ENCODE data around the gene CACNA1I.

DNA sequence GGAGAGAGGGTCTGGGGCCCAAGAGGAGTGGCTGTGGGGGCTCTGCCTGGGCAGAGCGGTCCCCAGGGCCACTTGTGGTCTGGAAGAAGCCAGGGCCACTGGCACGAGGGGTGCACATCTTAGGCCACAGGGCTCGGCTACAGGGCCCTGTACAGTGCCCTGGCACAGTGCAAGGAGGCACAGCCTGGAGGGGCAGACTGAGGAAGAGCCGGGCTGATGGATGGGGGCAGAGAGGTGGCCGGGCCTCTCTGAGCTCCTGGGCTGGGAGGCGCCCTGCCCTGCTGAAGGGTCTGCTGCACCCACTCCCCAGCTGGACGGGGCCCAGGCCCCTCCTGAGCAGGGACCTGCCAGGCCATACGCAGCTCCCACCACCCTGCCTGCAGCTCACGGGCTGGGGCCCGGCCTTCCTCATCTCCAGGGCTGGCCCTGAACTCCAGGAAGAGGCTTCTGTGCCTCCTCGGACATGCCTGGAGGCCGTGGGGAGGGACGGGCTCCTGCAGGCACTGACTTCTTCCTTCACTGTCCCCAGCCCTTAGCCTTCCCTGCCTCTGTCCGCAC is 123.5 kb downstream of the CACNA1I start:
- TF ChIP-seq EZH2 (IDR thresholded peaks at IDR 0.05; ENCODE audit: borderline replicate concordance, insufficient read depth, low read depth, low read length, poor library complexity, severe bottlenecking), result no peak
- TF ChIP-seq, protein P1, sequence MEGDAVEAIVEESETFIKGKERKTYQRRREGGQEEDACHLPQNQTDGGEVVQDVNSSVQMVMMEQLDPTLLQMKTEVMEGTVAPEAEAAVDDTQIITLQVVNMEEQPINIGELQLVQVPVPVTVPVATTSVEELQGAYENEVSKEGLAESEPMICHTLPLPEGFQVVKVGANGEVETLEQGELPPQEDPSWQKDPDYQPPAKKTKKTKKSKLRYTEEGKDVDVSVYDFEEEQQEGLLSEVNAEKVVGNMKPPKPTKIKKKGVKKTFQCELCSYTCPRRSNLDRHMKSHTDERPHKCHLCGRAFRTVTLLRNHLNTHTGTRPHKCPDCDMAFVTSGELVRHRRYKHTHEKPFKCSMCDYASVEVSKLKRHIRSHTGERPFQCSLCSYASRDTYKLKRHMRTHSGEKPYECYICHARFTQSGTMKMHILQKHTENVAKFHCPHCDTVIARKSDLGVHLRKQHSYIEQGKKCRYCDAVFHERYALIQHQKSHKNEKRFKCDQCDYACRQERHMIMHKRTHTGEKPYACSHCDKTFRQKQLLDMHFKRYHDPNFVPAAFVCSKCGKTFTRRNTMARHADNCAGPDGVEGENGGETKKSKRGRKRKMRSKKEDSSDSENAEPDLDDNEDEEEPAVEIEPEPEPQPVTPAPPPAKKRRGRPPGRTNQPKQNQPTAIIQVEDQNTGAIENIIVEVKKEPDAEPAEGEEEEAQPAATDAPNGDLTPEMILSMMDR (IDR thresholded peaks at IDR 0.05), result no peak

All from B cell (primary cell).